ENCODE results near the gene TEX264. TPM values are rescaled to one million over a fixed set of nuclear protein-coding genes. Genes with fewer than 3 reads are reported as not detected.
A peak's percentile ranks its signal among the peaks of the same experiment; 100 is the strongest.

TEX264 gene
- total RNA-seq, 1 donor from 2014 or later = 23.8 TPM

DNA sequence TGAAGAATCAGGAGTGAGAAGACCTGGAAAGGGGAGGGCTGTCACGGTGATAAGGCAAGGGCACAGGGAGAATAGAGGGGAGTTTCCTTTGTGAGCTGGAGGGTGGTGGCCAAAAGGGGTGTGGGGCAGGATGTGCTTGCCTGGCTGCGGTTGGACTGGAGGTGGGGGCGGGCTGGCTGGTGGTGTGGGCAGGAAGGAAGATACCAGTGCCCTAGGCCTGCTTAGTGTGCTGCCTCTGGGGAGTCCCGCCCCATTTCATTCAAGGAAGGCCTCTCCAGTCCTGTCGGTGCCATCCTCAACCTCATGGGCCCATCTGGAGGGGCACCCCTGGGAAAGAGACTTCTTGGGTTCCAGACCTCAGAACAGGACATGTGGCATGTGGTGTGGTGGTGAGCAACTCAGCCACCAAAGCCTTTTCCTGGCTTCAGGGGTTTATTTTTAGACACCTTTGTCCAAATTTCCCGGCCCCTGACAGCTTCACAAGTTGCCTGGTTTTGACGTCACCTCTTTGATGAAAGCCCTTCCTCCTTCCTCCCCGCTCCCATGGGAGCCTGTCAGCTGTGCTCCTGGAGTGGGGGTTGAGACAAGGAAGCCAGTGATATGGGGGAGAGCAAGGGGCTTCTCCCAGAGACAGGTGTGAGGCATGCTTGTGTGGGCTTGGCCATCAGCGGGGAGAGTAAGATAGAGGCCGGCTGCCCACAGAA is 15.6 kb downstream of the TEX264 start:
- no peaks in the 10 kb centered on the region for H3K9me3 Mint-ChIP-seq (ENCODE audit: unreplicated experiment)

DNA sequence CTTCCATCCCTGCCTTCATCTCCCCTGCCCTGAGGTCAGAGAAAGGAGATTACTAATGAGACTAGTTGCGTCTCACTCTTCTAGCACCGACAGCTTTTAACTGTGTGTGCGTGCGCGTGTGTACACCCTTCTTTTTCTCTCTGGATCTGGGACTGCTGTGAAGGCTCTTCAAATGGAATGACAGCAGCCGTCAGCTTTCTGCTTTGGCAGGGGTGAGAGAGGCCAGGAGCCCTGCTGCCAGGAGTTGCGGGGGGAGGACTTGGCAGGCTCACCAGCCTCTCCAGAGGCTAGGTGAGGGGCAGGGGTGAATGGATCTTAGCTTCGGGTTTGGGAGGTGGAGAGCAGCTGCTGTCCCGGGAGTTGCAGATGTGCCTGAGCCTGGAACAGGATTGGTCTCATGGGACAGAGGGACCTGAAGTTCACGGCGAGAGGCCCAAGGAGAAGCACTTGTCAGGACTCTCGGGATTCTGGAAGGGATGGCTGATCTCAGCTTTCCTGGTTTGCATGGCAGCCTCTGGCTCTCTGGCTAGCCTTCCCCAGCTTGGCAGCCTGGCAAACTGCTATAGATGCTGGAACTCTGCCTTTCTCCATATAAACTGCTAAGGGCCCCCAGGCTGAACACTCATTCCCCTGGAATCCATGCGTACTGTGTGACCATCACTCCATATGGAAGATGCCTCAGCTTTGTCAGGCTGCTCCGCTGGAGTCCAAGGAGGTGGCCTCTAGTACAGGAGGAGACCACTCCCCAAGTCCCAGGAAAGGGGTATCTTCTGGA is 16.6 kb downstream of the TEX264 start:
- Mint-ChIP-seq H3K36me3 (ENCODE audit: low read depth, unreplicated experiment) (peaks cover 23% of the 10 kb centered on the region), H3K4me1 (ENCODE audit: unreplicated experiment) (peaks cover 28% of the 10 kb centered on the region), H3K4me3 (ENCODE audit: unreplicated experiment) (no peak overlapping the region), H3K27ac (ENCODE audit: unreplicated experiment) (no peak overlapping the region), H3K9me3 (ENCODE audit: unreplicated experiment) (no peaks in the 10 kb centered on the region), H3K27me3 (ENCODE audit: unreplicated experiment) (peaks cover 14% of the 10 kb centered on the region)
- no peak for DNase-seq (ENCODE audit: low spot score)
- TF ChIP-seq, protein P1, sequence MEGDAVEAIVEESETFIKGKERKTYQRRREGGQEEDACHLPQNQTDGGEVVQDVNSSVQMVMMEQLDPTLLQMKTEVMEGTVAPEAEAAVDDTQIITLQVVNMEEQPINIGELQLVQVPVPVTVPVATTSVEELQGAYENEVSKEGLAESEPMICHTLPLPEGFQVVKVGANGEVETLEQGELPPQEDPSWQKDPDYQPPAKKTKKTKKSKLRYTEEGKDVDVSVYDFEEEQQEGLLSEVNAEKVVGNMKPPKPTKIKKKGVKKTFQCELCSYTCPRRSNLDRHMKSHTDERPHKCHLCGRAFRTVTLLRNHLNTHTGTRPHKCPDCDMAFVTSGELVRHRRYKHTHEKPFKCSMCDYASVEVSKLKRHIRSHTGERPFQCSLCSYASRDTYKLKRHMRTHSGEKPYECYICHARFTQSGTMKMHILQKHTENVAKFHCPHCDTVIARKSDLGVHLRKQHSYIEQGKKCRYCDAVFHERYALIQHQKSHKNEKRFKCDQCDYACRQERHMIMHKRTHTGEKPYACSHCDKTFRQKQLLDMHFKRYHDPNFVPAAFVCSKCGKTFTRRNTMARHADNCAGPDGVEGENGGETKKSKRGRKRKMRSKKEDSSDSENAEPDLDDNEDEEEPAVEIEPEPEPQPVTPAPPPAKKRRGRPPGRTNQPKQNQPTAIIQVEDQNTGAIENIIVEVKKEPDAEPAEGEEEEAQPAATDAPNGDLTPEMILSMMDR (IDR thresholded peaks at IDR 0.05; ENCODE audit: unreplicated experiment) = no peak

More for the DNA sequence above, 15.6 kb downstream of the TEX264 start:
- Mint-ChIP-seq H3K27me3 (ENCODE audit: unreplicated experiment) (peaks cover 14% of the 10 kb centered on the region), H3K4me1 (ENCODE audit: unreplicated experiment) (peaks cover 34% of the 10 kb centered on the region), H3K36me3 (ENCODE audit: low read depth, unreplicated experiment) (peaks cover 29% of the 10 kb centered on the region), H3K4me3 (ENCODE audit: unreplicated experiment) (no peak overlapping the region), H3K27ac (ENCODE audit: unreplicated experiment) (peak overlapping the region; percentile 82)
- DNase-seq (ENCODE audit: low spot score) = no peak
- TF ChIP-seq, protein P1 (IDR thresholded peaks at IDR 0.05; ENCODE audit: unreplicated experiment) = no peak

DNA sequence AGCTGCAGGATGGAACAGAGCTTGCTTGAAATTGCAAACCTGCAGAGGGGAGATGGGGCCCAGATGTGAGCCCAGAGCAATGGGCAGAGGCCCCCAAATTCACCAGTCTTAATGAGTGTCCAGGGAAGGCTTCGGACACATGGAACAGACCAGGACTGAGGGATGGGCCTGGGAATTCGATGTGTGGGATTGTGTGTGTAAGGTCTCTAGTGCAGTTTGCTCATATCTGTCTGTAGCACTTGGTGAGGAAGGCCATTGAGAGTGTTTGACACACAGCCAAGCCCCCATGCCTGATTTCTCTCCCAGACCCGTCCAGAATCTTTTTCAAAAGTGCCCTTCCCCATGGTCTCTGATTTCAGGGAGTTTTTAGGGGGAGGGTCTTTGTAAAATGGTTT is 17.2 kb downstream of the TEX264 start:
- peaks cover 28% of the 10 kb centered on the region for H3K4me1 Mint-ChIP-seq (ENCODE audit: unreplicated experiment)
- H3K27me3 Mint-ChIP-seq (ENCODE audit: unreplicated experiment) = peaks cover 11% of the 10 kb centered on the region
- TF ChIP-seq, protein P1 (IDR thresholded peaks at IDR 0.05; ENCODE audit: unreplicated experiment) = no peak
- DNase-seq (ENCODE audit: low spot score) = no peak
- no peaks in the 10 kb centered on the region for H3K9me3 Mint-ChIP-seq (ENCODE audit: unreplicated experiment)
- peaks cover 23% of the 10 kb centered on the region for H3K36me3 Mint-ChIP-seq (ENCODE audit: low read depth, unreplicated experiment)
- peak overlapping the region; percentile 49 for H3K4me3 Mint-ChIP-seq (ENCODE audit: unreplicated experiment)
- H3K27ac Mint-ChIP-seq (ENCODE audit: unreplicated experiment) = no peak overlapping the region

DNA sequence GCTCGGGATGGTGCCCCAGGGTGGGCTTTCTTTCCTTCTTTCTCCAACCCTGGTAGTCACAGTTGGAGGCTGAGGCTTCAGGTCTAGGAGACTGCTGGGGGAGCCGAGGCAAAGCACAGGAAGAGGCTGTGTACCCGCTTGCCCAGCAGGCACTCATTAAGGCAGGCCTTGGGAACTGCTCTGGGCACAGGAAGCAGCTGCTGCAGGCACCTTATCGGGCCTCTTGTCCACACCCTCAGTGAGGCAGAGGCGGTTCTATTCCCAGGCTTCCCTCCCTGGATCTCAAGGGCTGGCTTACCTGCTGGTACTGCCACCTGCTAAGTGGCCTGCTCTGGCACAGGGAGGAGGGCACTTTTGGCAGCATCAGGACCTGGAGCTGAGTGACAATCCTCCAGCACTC is 20.0 kb downstream of the TEX264 start:
- H3K9me3 Mint-ChIP-seq (ENCODE audit: unreplicated experiment) = no peaks in the 10 kb centered on the region
- peaks cover 15% of the 10 kb centered on the region for H3K4me1 Mint-ChIP-seq (ENCODE audit: unreplicated experiment)
- peaks cover 18% of the 10 kb centered on the region for H3K36me3 Mint-ChIP-seq (ENCODE audit: low read depth, unreplicated experiment)
- TF ChIP-seq, protein P1 (IDR thresholded peaks at IDR 0.05; ENCODE audit: unreplicated experiment) = no peak
- no peak overlapping the region for H3K4me3 Mint-ChIP-seq (ENCODE audit: unreplicated experiment)
- H3K27me3 Mint-ChIP-seq (ENCODE audit: unreplicated experiment) = peaks cover 8% of the 10 kb centered on the region
- no peak overlapping the region for H3K27ac Mint-ChIP-seq (ENCODE audit: unreplicated experiment)
- no peak for DNase-seq (ENCODE audit: low spot score)

DNA sequence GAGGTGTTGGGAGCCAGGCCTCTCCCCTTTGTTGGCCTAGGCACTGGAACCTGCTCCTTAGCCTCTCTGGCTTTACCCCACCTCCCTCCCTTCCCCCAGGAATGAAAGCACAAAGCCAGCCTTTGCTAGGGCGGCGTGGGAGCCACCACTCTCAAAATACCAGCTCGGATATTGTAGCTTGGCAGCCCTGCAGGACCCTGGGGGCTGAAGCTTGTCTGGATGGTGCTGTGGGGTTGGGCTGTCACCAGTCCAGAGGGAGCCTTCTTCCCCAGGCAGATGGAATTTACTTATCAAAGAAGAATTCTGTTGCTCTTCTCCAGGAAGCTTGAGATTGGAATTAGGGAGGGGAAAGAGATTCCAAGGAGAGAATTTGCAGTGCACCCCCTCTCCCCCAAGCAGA is 20.9 kb downstream of the TEX264 start:
- DNase-seq (ENCODE audit: low spot score) = no peak
- no peak overlapping the region for H3K27ac Mint-ChIP-seq (ENCODE audit: unreplicated experiment)
- no peaks in the 10 kb centered on the region for H3K9me3 Mint-ChIP-seq (ENCODE audit: unreplicated experiment)
- H3K36me3 Mint-ChIP-seq (ENCODE audit: low read depth, unreplicated experiment) = peaks cover 14% of the 10 kb centered on the region
- TF ChIP-seq, protein P1 (IDR thresholded peaks at IDR 0.05; ENCODE audit: unreplicated experiment) = no peak
- no peak overlapping the region for H3K4me3 Mint-ChIP-seq (ENCODE audit: unreplicated experiment)
- H3K4me1 Mint-ChIP-seq (ENCODE audit: unreplicated experiment) = peaks cover 6% of the 10 kb centered on the region
- peaks cover 8% of the 10 kb centered on the region for H3K27me3 Mint-ChIP-seq (ENCODE audit: unreplicated experiment)
